MCF 10A (cell line): ENCODE results near the gene FCRL1. TPM values are rescaled to one million over a fixed set of nuclear protein-coding genes. Genes with fewer than 3 reads are reported as not detected.

Source experiments
- BruUV-seq: library from RNA; stranded (reverse); fragments of 400-500 nt; replicated peaks from 2 replicates; lab custom pipeline; 2021; lab: Mats Ljungman, UMichigan
- CTCF ChIA-PET: fragments of 300-600 bp; sonication (Branson Sonifier 250); formaldehyde crosslinking; extraction: SDS; loops from one replicate; lab custom pipeline; 2021; ENCODE audit warnings: antibody characterized with exemption, inconsistent platforms; lab: Yijun Ruan, JAX
- POLR2A ChIA-PET: fragments of 300-600, 350-650 bp; sonication (Branson Sonifier 250); formaldehyde crosslinking; extraction: SDS; loops from one replicate; lab custom pipeline; 2020; ENCODE audit warnings: antibody characterized with exemption, inconsistent platforms; lab: Yijun Ruan, JAX
- DNase-seq: peaks from one replicate; pipeline ENCODE4 v3.0.0-alpha.2; 2018; ENCODE audit not compliant: unreplicated experiment
- H3K27ac Mint-ChIP-seq: one replicate; pipeline ENCODE4 v1.8.0; 2022; ENCODE audit warnings: mild to moderate bottlenecking, low read depth, mixed read lengths; ENCODE audit not compliant: unreplicated experiment
- H3K27me3 Mint-ChIP-seq: one replicate; pipeline ENCODE4 v1.8.0; 2022; ENCODE audit warnings: mixed read lengths; ENCODE audit not compliant: insufficient read depth, unreplicated experiment
- H3K36me3 Mint-ChIP-seq: one replicate; pipeline ENCODE4 v1.8.0; 2022; ENCODE audit warnings: mild to moderate bottlenecking, moderate library complexity, mixed read lengths; ENCODE audit not compliant: insufficient read depth, unreplicated experiment
- H3K4me1 Mint-ChIP-seq: one replicate; pipeline ENCODE4 v1.8.0; 2022; ENCODE audit warnings: mixed read lengths; ENCODE audit not compliant: insufficient read depth, unreplicated experiment
- H3K4me3 Mint-ChIP-seq: one replicate; pipeline ENCODE4 v1.8.0; 2022; ENCODE audit warnings: mild to moderate bottlenecking, moderate library complexity, mixed read lengths; ENCODE audit not compliant: unreplicated experiment
- H3K9me3 Mint-ChIP-seq: one replicate; pipeline ENCODE4 v1.8.0; 2022; ENCODE audit warnings: mixed read lengths; ENCODE audit not compliant: unreplicated experiment
- intact Hi-C: fragments of 100-400 bp; cut with micrococcal nuclease; formaldehyde crosslinking; loops from 2 replicates; pipeline ENCODE4 v1.14.1; 2022
- total RNA-seq: library from RNA; stranded (reverse); gene quantifications from 2 replicates; pipeline ENCODE4 v1.2.3, GENCODE V29; 2022
- TF ChIP-seq, protein P1 (sequence below): fragments of 200-600 bp; IDR thresholded peaks from one replicate; pipeline ENCODE4 v1.8.0; 2022; ENCODE audit warnings: antibody characterized with exemption, mild to moderate bottlenecking; ENCODE audit not compliant: unreplicated experiment

The FCRL1 gene
- total RNA-seq, 1 experiment from 2014 or later = not detected

DNA sequence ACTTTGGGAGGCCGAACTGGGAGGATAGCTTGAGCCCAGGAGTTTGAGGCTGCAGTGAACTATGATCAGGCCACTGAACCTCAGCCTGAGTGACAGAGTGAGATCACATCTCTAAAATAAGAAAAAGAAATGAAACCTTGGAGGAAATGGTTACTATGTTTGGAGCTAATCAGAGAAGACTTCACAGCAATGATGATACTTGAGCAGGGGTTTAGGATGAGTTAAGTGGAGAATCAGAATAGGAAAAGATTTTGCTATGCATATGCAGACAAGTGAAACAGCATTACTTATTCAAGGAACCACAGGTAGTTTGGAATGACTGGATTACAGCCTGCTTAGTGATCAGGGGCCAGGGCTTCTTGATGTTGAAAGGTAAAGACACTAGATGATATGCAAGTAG is 23.0 kb upstream of the FCRL1 start:
- no TSS peak for BruUV-seq
- TF ChIP-seq, protein P1, sequence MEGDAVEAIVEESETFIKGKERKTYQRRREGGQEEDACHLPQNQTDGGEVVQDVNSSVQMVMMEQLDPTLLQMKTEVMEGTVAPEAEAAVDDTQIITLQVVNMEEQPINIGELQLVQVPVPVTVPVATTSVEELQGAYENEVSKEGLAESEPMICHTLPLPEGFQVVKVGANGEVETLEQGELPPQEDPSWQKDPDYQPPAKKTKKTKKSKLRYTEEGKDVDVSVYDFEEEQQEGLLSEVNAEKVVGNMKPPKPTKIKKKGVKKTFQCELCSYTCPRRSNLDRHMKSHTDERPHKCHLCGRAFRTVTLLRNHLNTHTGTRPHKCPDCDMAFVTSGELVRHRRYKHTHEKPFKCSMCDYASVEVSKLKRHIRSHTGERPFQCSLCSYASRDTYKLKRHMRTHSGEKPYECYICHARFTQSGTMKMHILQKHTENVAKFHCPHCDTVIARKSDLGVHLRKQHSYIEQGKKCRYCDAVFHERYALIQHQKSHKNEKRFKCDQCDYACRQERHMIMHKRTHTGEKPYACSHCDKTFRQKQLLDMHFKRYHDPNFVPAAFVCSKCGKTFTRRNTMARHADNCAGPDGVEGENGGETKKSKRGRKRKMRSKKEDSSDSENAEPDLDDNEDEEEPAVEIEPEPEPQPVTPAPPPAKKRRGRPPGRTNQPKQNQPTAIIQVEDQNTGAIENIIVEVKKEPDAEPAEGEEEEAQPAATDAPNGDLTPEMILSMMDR = no peak
- intact Hi-C loops = no loop called here
- Mint-ChIP-seq H3K27ac (no peak overlapping the region), H3K36me3 (no peaks in the 10 kb centered on the region), H3K27me3 (peaks cover 43% of the 10 kb centered on the region), H3K4me1 (no peaks in the 10 kb centered on the region), H3K4me3 (no peak overlapping the region), H3K9me3 (no peaks in the 10 kb centered on the region)
- ChIA-PET CTCF (interaction anchor here (0.7 to 1.2 kb wide), 3 partner anchors 149 to 279 kb away, joined by 3 read pairs; no protein-coding TSS in a partner anchor), POLR2A (no interaction called here)
- no peak for DNase-seq

GRCh38 chr1:157841708-157842107 is 21.8 kb upstream of the FCRL1 start, which contains the start of gene CD5L:
Gene CD5L, minus strand, starts transcription at chr1:157841808. Its CDS starts 107 bp downstream, at chr1:157841701.
- Mint-ChIP-seq H3K9me3 (no peaks in the 10 kb centered on the region), H3K36me3 (no peaks in the 10 kb centered on the region), H3K4me1 (no peaks in the 10 kb centered on the region), H3K27me3 (peaks cover 53% of the 10 kb centered on the region), H3K4me3 (no peak within 1 kb of the TSS), H3K27ac (no peak within 1 kb of the TSS)
- no peak for DNase-seq
- no TSS peak for BruUV-seq
- CTCF ChIA-PET = interaction anchor here (0.7 to 0.9 kb wide), 3 partner anchors 13 to 150 kb away, joined by 3 to 4 read pairs (median 3); no protein-coding TSS in a partner anchor
- POLR2A ChIA-PET = no interaction called here
- TF ChIP-seq, protein P1 = no peak
- intact Hi-C loops = no loop called here

GRCh38 chr1:157838966-157839365 is 19.0 kb upstream of the FCRL1 start:
- Mint-ChIP-seq H3K9me3 (no peaks in the 10 kb centered on the region), H3K36me3 (no peaks in the 10 kb centered on the region), H3K27ac (no peak overlapping the region), H3K27me3 (peaks cover 56% of the 10 kb centered on the region), H3K4me1 (no peaks in the 10 kb centered on the region), H3K4me3 (no peak overlapping the region)
- intact Hi-C loops = no loop called here
- POLR2A ChIA-PET = no interaction called here
- CTCF ChIA-PET = interaction anchor here (1.6 kb wide), 1 partner anchor 259 kb away, joined by 4 read pairs; no protein-coding TSS in a partner anchor
- TF ChIP-seq, protein P1 = no peak
- DNase-seq = no peak
- BruUV-seq = no TSS peak

GRCh38 chr1:157834430-157834829 is 14.5 kb upstream of the FCRL1 start:
- no peak overlapping the region for H3K27ac Mint-ChIP-seq
- intact Hi-C loops = no loop called here
- H3K9me3 Mint-ChIP-seq = no peaks in the 10 kb centered on the region
- ChIA-PET POLR2A (interaction anchor here (0.6 kb wide), 1 partner anchor 628 kb away, joined by 3 read pairs; no protein-coding TSS in a partner anchor), CTCF (no interaction called here)
- no peaks in the 10 kb centered on the region for H3K4me1 Mint-ChIP-seq
- TF ChIP-seq, protein P1 = no peak
- BruUV-seq = no TSS peak
- peaks cover 29% of the 10 kb centered on the region for H3K27me3 Mint-ChIP-seq
- no peaks in the 10 kb centered on the region for H3K36me3 Mint-ChIP-seq
- no peak overlapping the region for H3K4me3 Mint-ChIP-seq
- DNase-seq = no peak
